ENCODE measurements around the gene VWA5B2. TPM values are rescaled to one million over a fixed set of nuclear protein-coding genes. Genes with fewer than 3 reads are reported as not detected.

VWA5B2 gene
- total RNA-seq, 1 experiment from 2014 or later = 0.90 TPM

DNA sequence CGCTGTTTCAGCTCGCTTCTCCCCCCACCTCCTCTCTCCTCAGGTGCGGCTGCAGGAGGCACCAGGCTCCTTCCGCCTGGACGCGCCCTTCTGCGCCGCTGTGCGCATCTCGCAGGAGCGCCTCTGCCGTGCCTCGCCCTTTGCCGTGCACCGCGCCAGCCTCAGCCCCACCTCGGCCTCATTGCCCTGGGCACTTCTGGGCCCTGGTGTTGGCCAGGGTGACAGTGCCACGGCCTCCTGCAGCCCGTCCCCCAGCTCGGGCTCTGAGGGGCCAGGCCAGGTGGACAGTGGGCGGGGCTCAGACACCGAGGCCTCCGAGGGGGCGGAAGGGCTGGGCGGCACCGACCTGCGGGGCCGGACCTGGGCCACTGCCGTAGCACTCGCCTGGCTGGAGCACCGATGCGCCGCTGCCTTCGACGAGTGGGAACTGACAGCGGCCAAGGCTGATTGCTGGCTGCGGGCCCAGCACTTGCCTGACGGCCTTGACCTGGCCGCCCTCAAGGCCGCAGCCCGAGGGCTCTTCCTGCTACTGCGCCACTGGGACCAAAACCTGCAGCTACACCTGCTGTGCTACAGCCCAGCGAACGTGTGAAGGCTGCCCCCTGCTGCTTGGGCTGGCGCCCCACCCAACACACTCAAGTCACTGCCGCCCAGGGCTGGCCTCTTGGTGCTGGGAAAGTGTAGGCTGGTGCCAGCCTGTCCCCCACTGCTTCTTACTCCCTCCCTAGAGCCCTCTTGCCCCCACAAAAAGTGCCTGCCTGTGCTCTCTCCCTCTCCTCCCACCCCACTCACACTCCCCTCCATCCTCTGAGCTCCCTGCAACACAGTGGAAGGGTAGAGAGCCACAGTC lies 12.3 kb downstream of the VWA5B2 start:
- no TSS peak for BruUV-seq (replicated peaks)
- intact Hi-C loops (cut with micrococcal nuclease; ENCODE audit: unreplicated experiment) = loop anchor here (1.0 to 5.0 kb wide), 3 partner anchors 96 to 347 kb away; no protein-coding TSS in a partner anchor
- TF ChIP-seq CTCF (IDR thresholded peaks at IDR 0.05; ENCODE audit: unreplicated experiment) = peak; percentile 94
- peak; percentile 94 for DNase-seq
- no peaks in the 10 kb centered on the region for H3K9me3 Mint-ChIP-seq (ENCODE audit: low read depth, unreplicated experiment)
- H3K36me3 Mint-ChIP-seq (ENCODE audit: insufficient read depth, unreplicated experiment) = peaks cover 41% of the 10 kb centered on the region
- peaks cover 39% of the 10 kb centered on the region for H3K27me3 Mint-ChIP-seq (ENCODE audit: unreplicated experiment)
- CTCF ChIA-PET = interaction anchor here (0.6 to 3.6 kb wide), 14 partner anchors 14 to 348 kb away, joined by 3 to 29 read pairs (median 4); partner anchors contain the start of genes ABCF3, AP2M1, DVL3 and EIF2B5
- H3K4me1 Mint-ChIP-seq (ENCODE audit: low read depth, unreplicated experiment) = no peaks in the 10 kb centered on the region
- no peak overlapping the region for H3K27ac Mint-ChIP-seq (ENCODE audit: unreplicated experiment)
- peak overlapping the region; percentile 56 for H3K4me3 Mint-ChIP-seq (ENCODE audit: low read depth, unreplicated experiment)

DNA sequence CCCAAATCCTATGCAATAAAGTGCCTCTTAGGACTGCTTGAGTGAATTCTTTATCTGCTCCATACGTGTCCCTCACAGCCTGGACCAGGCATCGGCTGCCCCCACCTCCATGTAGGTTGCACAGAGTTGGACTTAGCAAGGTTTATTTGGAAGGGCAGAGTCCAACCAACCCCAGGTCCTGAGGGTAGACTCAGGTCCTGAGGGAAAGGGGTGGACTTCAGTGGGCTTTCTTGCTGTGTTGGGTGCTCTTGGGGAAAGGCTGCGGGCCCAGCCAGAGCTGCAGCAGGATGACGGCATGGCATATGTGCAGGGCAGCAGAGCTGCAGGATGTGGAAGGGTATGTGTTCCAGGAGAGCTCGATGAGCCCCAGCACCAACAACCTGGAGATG lies 12.9 kb downstream of the VWA5B2 start:
- Mint-ChIP-seq H3K4me1 (ENCODE audit: low read depth, unreplicated experiment) (peaks cover under 1% of the 10 kb centered on the region), H3K9me3 (ENCODE audit: low read depth, unreplicated experiment) (no peaks in the 10 kb centered on the region), H3K27ac (ENCODE audit: unreplicated experiment) (no peak overlapping the region), H3K36me3 (ENCODE audit: insufficient read depth, unreplicated experiment) (peaks cover 41% of the 10 kb centered on the region), H3K4me3 (ENCODE audit: low read depth, unreplicated experiment) (peak overlapping the region; percentile 56), H3K27me3 (ENCODE audit: unreplicated experiment) (peaks cover 34% of the 10 kb centered on the region)
- DNase-seq = no peak
- CTCF ChIA-PET = interaction anchor here (0.6 to 3.6 kb wide), 10 partner anchors 14 to 349 kb away, joined by 3 to 29 read pairs (median 5); partner anchors contain the start of gene ABCF3
- BruUV-seq (replicated peaks) = no TSS peak
- intact Hi-C loops (cut with micrococcal nuclease; ENCODE audit: unreplicated experiment) = loop anchor here (1.0 to 5.0 kb wide), 3 partner anchors 97 to 347 kb away; no protein-coding TSS in a partner anchor
- no peak for TF ChIP-seq CTCF (IDR thresholded peaks at IDR 0.05; ENCODE audit: unreplicated experiment)

GRCh38 chr3:184248454-184249411 lies 19.3 kb downstream of the VWA5B2 start, which contains the start of gene ALG3:
TSS of gene ALG3 (minus strand) at chr3:184248962. CDS start at chr3:184248940, 22 bp downstream.
- Mint-ChIP-seq H3K36me3 (ENCODE audit: insufficient read depth, unreplicated experiment) (peaks cover 42% of the 10 kb centered on the region), H3K27ac (ENCODE audit: unreplicated experiment) (peak within 1 kb of the TSS; percentile 97), H3K4me1 (ENCODE audit: low read depth, unreplicated experiment) (peaks cover 8% of the 10 kb centered on the region), H3K4me3 (ENCODE audit: low read depth, unreplicated experiment) (peak within 1 kb of the TSS; percentile 92), H3K27me3 (ENCODE audit: unreplicated experiment) (no peaks in the 10 kb centered on the region), H3K9me3 (ENCODE audit: low read depth, unreplicated experiment) (no peaks in the 10 kb centered on the region)
- CTCF ChIA-PET = interaction anchor here (1.4 kb wide), 1 partner anchor 13 kb away, joined by 5 read pairs; the partner anchor contains the start of gene CAMK2N2
- peak; percentile 96 for DNase-seq
- intact Hi-C loops (cut with micrococcal nuclease; ENCODE audit: unreplicated experiment) = no loop called here
- TSS peak; percentile 81 for BruUV-seq (replicated peaks)
- no peak for TF ChIP-seq CTCF (IDR thresholded peaks at IDR 0.05; ENCODE audit: unreplicated experiment)
